Tibial nerve (tissue), 4 donors: ENCODE results near the gene ILDR2. TPM values are rescaled to one million over a fixed set of nuclear protein-coding genes. Genes with fewer than 3 reads are reported as not detected.

ENCODE experiments used
- DNase-seq, 2 donors: peaks; one replicate each; pipeline ENCODE4 v3.0.0-alpha.2; 2019; ENCODE audit warnings: low spot score in 2 of 2
- H3K27ac ChIP-seq, 4 donors: fragments of 200-600 bp; sonication (generic) in 3 of 4; one replicate each; pipeline ENCODE4 v1.5.1; 2017 to 2019; ENCODE audit warnings: mild to moderate bottlenecking in 1 of 4
- H3K27me3 ChIP-seq, 2 donors: fragments of 200-600 bp; sonication (generic) in 1 of 2; one replicate each; pipeline versions ENCODE4 v1.5.1 to v1.6.0; 2017 to 2019
- H3K36me3 ChIP-seq, 3 donors: fragments of 200-600 bp; sonication (generic); one replicate each; pipeline ENCODE4 v1.5.1; 2018 to 2019
- H3K4me1 ChIP-seq, 4 donors: fragments of 200-600 bp; sonication (generic) in 3 of 4; one replicate each; pipeline ENCODE4 v1.5.1; 2017 to 2019
- H3K4me3 ChIP-seq, 4 donors: fragments of 200-600 bp; sonication (generic) in 3 of 4; one replicate each; pipeline ENCODE4 v1.5.1; 2017 to 2019; ENCODE audit warnings: mild to moderate bottlenecking in 1 of 4, moderate library complexity in 1 of 4
- H3K9me3 ChIP-seq, 4 donors: fragments of 200-600 bp; sonication (generic) in 3 of 4; one replicate each; pipeline ENCODE4 v1.5.1; 2017 to 2019
- EP300 ChIP-seq, 2 donors: sonication (generic); formaldehyde crosslinking; IDR thresholded peaks; one replicate each; pipeline ENCODE4 v1.6.1; 2017; ENCODE audit warnings: antibody characterized with exemption in 2 of 2, mild to moderate bottlenecking in 1 of 2
- POLR2A ChIP-seq, 2 donors: fragments of 450-650 bp; IDR thresholded peaks; one replicate each; pipeline ENCODE4 v1.6.1; 2017; ENCODE audit warnings: antibody characterized with exemption in 2 of 2, mild to moderate bottlenecking in 2 of 2, moderate library complexity in 2 of 2
- WGBS, 2 donors: methylation state at CpG; one replicate each; pipeline ENCODE4 v1.1.5; 2018; 5-methylcytosine and 5-hydroxymethylcytosine counted together
- total RNA-seq, 4 donors: library from RNA; depleted of rRNA; stranded (reverse); fragments of >200 nt; gene quantifications; one replicate each; pipeline ENCODE4 v1.1.0, GENCODE V29; 2016
- TF ChIP-seq, protein P1 (sequence below), 5 experiments: fragments of 200-600 bp in 3 of 5; fragments of 450-650 bp in 2 of 5; sonication (generic) in 3 of 5; IDR thresholded peaks; one replicate each; pipeline ENCODE4 v1.5.1; 2016 to 2019; ENCODE audit warnings: antibody characterized with exemption in 5 of 5, mild to moderate bottlenecking in 3 of 5, moderate library complexity in 2 of 5

The ILDR2 gene
- total RNA-seq, 4 donors from 2014 or later: 4.4 to 6.7 (median 5.7) TPM

DNA sequence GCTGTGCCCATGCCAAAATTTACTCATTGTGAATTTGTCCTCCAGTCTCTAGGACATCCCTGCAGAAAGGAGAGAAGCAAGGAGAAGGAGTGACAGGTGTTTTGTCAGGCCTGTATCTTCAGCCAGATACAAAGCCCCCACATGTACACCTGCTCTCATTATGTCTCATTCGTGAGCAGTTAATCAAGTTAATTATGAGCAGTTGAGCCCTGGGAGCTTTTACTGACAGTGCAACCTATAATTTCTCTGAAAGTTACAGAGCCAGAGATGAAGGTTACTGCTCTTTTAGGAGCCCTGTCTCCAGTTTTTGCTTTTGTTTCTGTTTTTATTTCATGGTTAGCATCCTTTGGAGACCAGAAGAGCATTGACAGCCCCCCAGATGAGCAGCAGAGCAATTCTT is 5.0 kb upstream of the ILDR2 start:
- 83 to 87% methylated on average over 1 of the region's 1 CpG for WGBS, 2 donors
- no peak overlapping the region for H3K4me3 ChIP-seq
- H3K36me3 ChIP-seq: no peaks in the 10 kb centered on the region
- no peak overlapping the region for H3K27ac ChIP-seq
- H3K9me3 ChIP-seq: peaks cover 0 to 2% (median 0%) of the 10 kb centered on the region in 4 donors
- peaks cover 0 to 8% (median 0%) of the 10 kb centered on the region in 4 donors for H3K4me1 ChIP-seq
- no peaks in the 10 kb centered on the region for H3K27me3 ChIP-seq
- TF ChIP-seq POLR2A (IDR thresholded peaks at IDR 0.05) (no peak), EP300 (IDR thresholded peaks at IDR 0.05) (no peak)
- TF ChIP-seq, protein P1, sequence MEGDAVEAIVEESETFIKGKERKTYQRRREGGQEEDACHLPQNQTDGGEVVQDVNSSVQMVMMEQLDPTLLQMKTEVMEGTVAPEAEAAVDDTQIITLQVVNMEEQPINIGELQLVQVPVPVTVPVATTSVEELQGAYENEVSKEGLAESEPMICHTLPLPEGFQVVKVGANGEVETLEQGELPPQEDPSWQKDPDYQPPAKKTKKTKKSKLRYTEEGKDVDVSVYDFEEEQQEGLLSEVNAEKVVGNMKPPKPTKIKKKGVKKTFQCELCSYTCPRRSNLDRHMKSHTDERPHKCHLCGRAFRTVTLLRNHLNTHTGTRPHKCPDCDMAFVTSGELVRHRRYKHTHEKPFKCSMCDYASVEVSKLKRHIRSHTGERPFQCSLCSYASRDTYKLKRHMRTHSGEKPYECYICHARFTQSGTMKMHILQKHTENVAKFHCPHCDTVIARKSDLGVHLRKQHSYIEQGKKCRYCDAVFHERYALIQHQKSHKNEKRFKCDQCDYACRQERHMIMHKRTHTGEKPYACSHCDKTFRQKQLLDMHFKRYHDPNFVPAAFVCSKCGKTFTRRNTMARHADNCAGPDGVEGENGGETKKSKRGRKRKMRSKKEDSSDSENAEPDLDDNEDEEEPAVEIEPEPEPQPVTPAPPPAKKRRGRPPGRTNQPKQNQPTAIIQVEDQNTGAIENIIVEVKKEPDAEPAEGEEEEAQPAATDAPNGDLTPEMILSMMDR (IDR thresholded peaks at IDR 0.05): no peak
- DNase-seq: no peak

DNA sequence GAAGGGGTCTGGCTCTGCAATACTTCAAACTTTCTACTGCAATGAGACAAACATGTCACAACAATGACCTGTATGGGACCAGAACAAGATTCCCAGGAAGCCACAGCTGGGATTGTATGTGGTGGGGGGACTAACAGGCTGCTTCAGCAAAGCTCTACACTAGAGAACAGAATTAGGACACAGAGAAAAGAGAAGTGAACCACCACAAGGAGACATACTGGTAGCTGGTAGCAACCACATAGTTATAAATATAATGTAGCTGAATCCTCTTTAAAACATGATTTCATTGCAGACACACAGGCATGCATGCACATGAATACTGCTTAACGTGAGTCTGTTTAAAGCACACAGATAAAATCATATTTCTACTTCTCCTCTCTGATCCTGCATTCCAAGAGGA is 3.5 kb upstream of the ILDR2 start:
- H3K4me3 ChIP-seq: no peak overlapping the region
- H3K9me3 ChIP-seq: no peaks in the 10 kb centered on the region
- TF ChIP-seq EP300 (IDR thresholded peaks at IDR 0.05): no peak
- H3K27me3 ChIP-seq: peaks cover 0 to 10% of the 10 kb centered on the region in 2 donors
- no peaks in the 10 kb centered on the region for H3K36me3 ChIP-seq
- 43 to 48% methylated on average over 1 of the region's 1 CpG for WGBS, 2 donors
- H3K4me1 ChIP-seq: peaks cover 0 to 20% (median 8%) of the 10 kb centered on the region in 4 donors
- DNase-seq: no peak
- H3K27ac ChIP-seq: no peak overlapping the region

DNA sequence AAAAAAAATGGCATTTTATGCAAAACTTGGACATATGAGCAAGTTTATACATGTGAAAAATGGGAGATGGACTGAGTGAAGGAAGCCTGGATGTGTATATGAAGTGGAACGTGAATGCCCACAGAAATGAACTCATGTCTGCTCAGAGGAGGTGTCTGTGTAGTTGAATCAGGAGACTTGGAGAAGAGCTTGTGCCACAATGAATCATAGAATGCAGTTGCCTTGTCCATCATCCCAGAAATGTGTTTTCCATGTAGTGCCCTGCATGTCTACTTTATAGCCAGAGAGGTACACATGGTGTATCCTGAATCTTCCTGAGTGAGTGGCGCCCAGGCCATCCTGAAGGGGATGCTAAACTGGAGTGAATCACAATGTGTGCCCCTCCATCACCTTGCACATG is 2.6 kb upstream of the ILDR2 start:
- H3K27ac ChIP-seq: no peak overlapping the region
- H3K4me1 ChIP-seq: peaks cover 0 to 27% (median 8%) of the 10 kb centered on the region in 4 donors
- no peaks in the 10 kb centered on the region for H3K36me3 ChIP-seq
- DNase-seq: no peak
- 87 to 97% methylated on average over 2 of the region's 2 CpGs for WGBS, 2 donors
- H3K9me3 ChIP-seq: no peaks in the 10 kb centered on the region
- H3K4me3 ChIP-seq: no peak overlapping the region
- TF ChIP-seq POLR2A (IDR thresholded peaks at IDR 0.05) (no peak), EP300 (IDR thresholded peaks at IDR 0.05) (no peak)
- TF ChIP-seq, protein P1 (IDR thresholded peaks at IDR 0.05): no peak
- H3K27me3 ChIP-seq: peaks cover 0 to 18% of the 10 kb centered on the region in 2 donors

DNA sequence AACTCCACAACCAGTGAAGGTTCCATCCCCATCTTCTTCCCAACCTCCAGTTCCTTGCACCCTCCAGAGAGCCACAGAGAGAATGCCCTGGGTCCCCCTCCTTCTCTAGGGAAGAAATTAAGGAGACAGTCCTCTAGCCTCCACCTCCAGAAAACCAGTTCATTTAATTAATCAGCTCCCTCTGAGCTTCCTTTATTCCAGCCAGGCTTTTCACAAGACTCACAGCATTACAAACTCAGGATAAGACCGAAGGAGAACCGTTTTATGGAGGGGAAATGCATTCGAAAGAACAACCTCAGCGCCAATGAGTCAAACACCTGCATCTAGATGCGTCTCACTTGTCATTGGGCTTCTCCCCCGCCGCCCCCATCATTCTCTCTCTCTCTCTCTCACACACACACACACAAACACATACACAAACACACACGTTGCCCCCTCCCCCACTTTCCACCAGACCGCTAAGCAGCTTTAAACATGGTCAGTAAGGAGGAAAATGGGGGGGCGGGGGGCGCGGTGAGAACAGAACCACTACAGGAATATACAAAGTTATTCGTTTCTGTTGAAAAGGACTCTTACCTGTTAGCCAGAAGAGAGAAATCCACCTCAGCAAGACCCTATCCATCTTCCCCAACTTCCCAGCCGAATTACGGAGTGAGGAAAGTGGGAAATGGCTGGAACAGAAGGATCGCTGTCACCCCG is 544 bp downstream of the ILDR2 start:
- no peaks in the 10 kb centered on the region for H3K36me3 ChIP-seq
- H3K4me3 ChIP-seq: peak overlapping the region; percentile 38 to 83 (median 60)
- TF ChIP-seq POLR2A (IDR thresholded peaks at IDR 0.05) (no peak), EP300 (IDR thresholded peaks at IDR 0.05) (no peak)
- TF ChIP-seq, protein P1 (IDR thresholded peaks at IDR 0.05): no peak
- H3K27me3 ChIP-seq: peaks cover 0 to 32% of the 10 kb centered on the region in 2 donors
- peaks cover 0 to 27% (median 8%) of the 10 kb centered on the region in 4 donors for H3K4me1 ChIP-seq
- no peak for DNase-seq
- no peaks in the 10 kb centered on the region for H3K9me3 ChIP-seq
- peak overlapping the region in 3 of 4 donors; percentile 27 to 67 (median 40) for H3K27ac ChIP-seq
- WGBS, 2 donors: 1 to 2% methylated on average over 17 of the region's 17 CpGs

DNA sequence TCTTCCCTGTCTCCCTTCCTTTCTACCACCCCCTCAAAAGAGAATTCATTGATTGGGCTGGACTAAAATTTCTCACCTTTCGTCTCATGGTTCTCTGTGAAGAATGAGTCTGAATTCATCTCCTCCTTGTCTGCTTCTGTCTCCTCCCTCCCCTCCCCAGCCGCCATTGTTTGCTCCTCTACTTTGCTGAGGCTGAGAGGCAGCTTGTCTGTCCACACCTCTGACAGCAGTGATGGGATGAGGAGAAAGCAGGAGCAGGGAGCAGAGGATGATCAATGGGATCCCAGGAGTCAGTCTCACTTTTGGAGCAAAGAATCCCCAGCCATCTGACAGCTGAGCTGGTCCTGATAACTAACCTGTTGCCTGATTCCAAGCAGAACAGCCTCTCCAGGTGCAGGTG is 2.5 kb downstream of the ILDR2 start:
- 33 to 41% methylated on average over 2 of the region's 2 CpGs for WGBS, 2 donors
- no peak for TF ChIP-seq EP300 (IDR thresholded peaks at IDR 0.05)
- TF ChIP-seq, protein P1 (IDR thresholded peaks at IDR 0.05): no peak
- no peak for TF ChIP-seq POLR2A (IDR thresholded peaks at IDR 0.05)
- no peak for DNase-seq

More for the DNA sequence above, 2.5 kb downstream of the ILDR2 start:
- Histone ChIP-seq H3K36me3 (no peaks in the 10 kb centered on the region), H3K4me1 (peaks cover 0 to 27% (median 8%) of the 10 kb centered on the region in 4 donors), H3K4me3 (no peak overlapping the region), H3K27me3 (peaks cover 0 to 33% of the 10 kb centered on the region in 2 donors), H3K27ac (peak overlapping the region in 2 of 4 donors; percentile 6 to 67), H3K9me3 (no peaks in the 10 kb centered on the region)
